ENCODE data around the gene PRRT2. TPM values are rescaled to one million over a fixed set of nuclear protein-coding genes. Genes with fewer than 3 reads are reported as not detected.

The PRRT2 gene
- 8.9 and 13.3 TPM in 2 replicates for total RNA-seq (2014; rRNA removed; shearing (Covaris generic))
- 13.6 and 16.6 TPM in 2 replicates for polyA plus RNA-seq (2016; fragmentation: Nextera tagmentation; extraction: Ambion mirVana)
- long read RNA-seq, partial matches to known transcripts, result 0 of 1 reads
- long read RNA-seq, other reads (novel, unspliced or antisense), result 0 of 1 reads

DNA sequence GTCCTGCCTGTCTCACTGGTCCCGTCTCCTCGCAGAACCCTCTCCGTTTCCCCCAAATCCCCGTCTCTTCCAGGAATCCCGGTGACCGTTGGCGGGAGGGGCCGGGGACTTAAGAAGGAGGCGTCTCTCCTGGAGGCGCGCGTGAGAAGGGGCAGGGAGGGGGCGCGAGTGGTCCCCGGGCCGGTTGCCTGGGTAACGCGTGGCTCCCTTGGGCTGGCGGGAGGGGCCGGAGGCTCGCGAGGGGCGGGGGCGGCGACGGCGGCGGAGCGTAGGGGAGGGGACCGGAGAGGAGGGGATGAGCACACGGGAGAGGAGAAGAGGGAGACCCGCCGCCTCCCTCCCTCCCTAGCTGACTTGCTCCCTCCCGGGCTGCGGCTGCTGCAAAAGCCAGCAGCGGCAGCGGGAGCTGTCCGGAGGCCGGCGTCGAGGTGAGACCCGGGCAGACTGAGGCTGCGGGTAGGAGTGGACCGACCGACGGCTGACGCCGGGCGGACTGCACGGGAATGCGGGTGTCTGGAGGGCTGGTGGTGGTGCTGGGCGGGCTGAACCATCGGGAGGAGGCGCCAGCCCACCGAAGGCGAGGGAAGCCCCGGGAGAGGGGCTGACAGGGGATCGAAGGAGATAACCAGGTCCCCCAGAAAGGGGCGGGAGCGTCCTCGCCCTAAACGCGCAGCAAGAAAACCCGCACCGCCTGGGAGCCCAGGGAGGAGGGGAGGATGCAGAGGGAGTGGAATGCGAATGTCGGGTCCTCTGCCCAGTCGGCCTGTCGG lies at the start of gene PRRT2:
Gene PRRT2, plus strand, starts transcription at position 298 of the 770 bp plus-strand sequence. CDS start 862 bp downstream, outside the sequence.
- Histone ChIP-seq H3K36me3 (ENCODE audit: insufficient read depth) (peaks cover 9% of the 10 kb centered on the region; the same call in 1 of the 2 replicates), H3K27me3 (ENCODE audit: insufficient read depth) (no peaks in the 10 kb centered on the region), H3K4me1 (ENCODE audit: insufficient read depth) (peaks cover 58% of the 10 kb centered on the region), H3F3A (replicated peaks; ENCODE audit: low read depth) (peaks cover 38% of the 10 kb centered on the region), H3K9me2 (ENCODE audit: insufficient read depth) (no peaks in the 10 kb centered on the region), H3K4me2 (peak within 1 kb of the TSS; percentile 98), H3K79me2 (replicated peaks; ENCODE audit: insufficient read depth) (peaks cover 29% of the 10 kb centered on the region), H2AFZ (peak within 1 kb of the TSS; percentile 87), H4K20me1 (replicated peaks; ENCODE audit: insufficient read depth) (peaks cover 13% of the 10 kb centered on the region; the same call in 1 of the 2 replicates), H3K4me3 (peak within 1 kb of the TSS; percentile 100), H3K27ac (ENCODE audit: low read depth) (peak within 1 kb of the TSS; percentile 89)
- Mint-ChIP-seq H3K9me3 (peaks cover 8% of the 10 kb centered on the region), H3K27me3 (ENCODE audit: insufficient read depth, low read depth, poor library complexity) (peaks cover 49% of the 10 kb centered on the region), H3K4me1 (peaks cover 54% of the 10 kb centered on the region), H3K27ac (peak within 1 kb of the TSS; percentile 75), H3K4me3 (peak within 1 kb of the TSS; percentile 86), H3K36me3 (ENCODE audit: low read depth) (peaks cover 35% of the 10 kb centered on the region)
- DNase-seq (ENCODE audit: low spot score) (peak; percentile 71), ATAC-seq (peak; percentile 6)
- TF ChIP-seq EZH2phosphoT487 (IDR thresholded peaks at IDR 0.05; ENCODE audit: unreplicated experiment) (no peak), POLR2AphosphoS5 (IDR thresholded peaks at IDR 0.05; ENCODE audit: low read depth) (peak; percentile 42; the same call in 1 of the 2 replicates)

DNA sequence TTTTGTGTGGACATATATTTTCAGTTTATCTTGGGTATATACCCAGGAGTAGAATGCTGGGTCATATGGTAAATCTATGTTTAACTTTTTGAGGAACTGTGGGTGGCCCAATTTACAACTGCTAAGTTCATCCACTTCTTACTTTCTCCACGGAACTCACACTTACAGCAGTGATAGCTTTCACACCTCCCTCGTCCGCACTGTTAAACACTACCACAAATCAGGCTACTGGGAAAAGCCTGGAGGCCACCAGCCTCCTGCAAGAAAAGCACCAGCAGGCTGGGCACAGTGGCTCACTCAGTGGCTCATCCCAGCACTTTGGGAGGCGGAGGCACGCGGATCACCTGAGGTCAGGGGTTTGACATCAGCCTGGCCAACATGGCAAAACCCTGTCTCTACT lies 48.7 kb upstream of the PRRT2 start:
- ATAC-seq (no peak), DNase-seq (ENCODE audit: low spot score) (no peak)
- H2AFZ ChIP-seq, result no peak overlapping the region
- Mint-ChIP-seq H3K9me3 (no peaks in the 10 kb centered on the region), H3K4me3 (no peak overlapping the region), H3K27ac (no peak overlapping the region), H3K36me3 (ENCODE audit: low read depth) (no peaks in the 10 kb centered on the region), H3K4me1 (peaks cover 5% of the 10 kb centered on the region; the same call in 2 of the 3 replicates), H3K27me3 (ENCODE audit: insufficient read depth, low read depth, poor library complexity) (peaks cover 2% of the 10 kb centered on the region)
- H3K36me3 ChIP-seq (ENCODE audit: insufficient read depth), result no peaks in the 10 kb centered on the region
- H4K20me1 ChIP-seq (replicated peaks; ENCODE audit: insufficient read depth), result no peaks in the 10 kb centered on the region
- no peak overlapping the region for H3K4me2 ChIP-seq
- no peak overlapping the region for H3K4me3 ChIP-seq
- H3K4me1 ChIP-seq (ENCODE audit: insufficient read depth), result no peaks in the 10 kb centered on the region
- H3K79me2 ChIP-seq (replicated peaks; ENCODE audit: insufficient read depth), result no peaks in the 10 kb centered on the region
- no peaks in the 10 kb centered on the region for H3F3A ChIP-seq (replicated peaks; ENCODE audit: low read depth)
- no peak overlapping the region for H3K27ac ChIP-seq (ENCODE audit: low read depth)
- H3K27me3 ChIP-seq (ENCODE audit: insufficient read depth), result no peaks in the 10 kb centered on the region
- H3K9me2 ChIP-seq (ENCODE audit: insufficient read depth), result no peaks in the 10 kb centered on the region
- TF ChIP-seq STAT1 (IDR thresholded peaks at IDR 0.05; ENCODE audit: unreplicated experiment) (no peak), JUNB (IDR thresholded peaks at IDR 0.05; ENCODE audit: unreplicated experiment) (no peak), POLR2AphosphoS5 (IDR thresholded peaks at IDR 0.05; ENCODE audit: low read depth) (no peak), EZH2phosphoT487 (IDR thresholded peaks at IDR 0.05; ENCODE audit: unreplicated experiment) (no peak), NANOG (IDR thresholded peaks at IDR 0.05; ENCODE audit: borderline replicate concordance) (no peak)
- TF ChIP-seq, protein P1, sequence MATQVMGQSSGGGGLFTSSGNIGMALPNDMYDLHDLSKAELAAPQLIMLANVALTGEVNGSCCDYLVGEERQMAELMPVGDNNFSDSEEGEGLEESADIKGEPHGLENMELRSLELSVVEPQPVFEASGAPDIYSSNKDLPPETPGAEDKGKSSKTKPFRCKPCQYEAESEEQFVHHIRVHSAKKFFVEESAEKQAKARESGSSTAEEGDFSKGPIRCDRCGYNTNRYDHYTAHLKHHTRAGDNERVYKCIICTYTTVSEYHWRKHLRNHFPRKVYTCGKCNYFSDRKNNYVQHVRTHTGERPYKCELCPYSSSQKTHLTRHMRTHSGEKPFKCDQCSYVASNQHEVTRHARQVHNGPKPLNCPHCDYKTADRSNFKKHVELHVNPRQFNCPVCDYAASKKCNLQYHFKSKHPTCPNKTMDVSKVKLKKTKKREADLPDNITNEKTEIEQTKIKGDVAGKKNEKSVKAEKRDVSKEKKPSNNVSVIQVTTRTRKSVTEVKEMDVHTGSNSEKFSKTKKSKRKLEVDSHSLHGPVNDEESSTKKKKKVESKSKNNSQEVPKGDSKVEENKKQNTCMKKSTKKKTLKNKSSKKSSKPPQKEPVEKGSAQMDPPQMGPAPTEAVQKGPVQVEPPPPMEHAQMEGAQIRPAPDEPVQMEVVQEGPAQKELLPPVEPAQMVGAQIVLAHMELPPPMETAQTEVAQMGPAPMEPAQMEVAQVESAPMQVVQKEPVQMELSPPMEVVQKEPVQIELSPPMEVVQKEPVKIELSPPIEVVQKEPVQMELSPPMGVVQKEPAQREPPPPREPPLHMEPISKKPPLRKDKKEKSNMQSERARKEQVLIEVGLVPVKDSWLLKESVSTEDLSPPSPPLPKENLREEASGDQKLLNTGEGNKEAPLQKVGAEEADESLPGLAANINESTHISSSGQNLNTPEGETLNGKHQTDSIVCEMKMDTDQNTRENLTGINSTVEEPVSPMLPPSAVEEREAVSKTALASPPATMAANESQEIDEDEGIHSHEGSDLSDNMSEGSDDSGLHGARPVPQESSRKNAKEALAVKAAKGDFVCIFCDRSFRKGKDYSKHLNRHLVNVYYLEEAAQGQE (IDR thresholded peaks at IDR 0.05; ENCODE audit: unreplicated experiment), result no peak
- TF ChIP-seq, protein P2, sequence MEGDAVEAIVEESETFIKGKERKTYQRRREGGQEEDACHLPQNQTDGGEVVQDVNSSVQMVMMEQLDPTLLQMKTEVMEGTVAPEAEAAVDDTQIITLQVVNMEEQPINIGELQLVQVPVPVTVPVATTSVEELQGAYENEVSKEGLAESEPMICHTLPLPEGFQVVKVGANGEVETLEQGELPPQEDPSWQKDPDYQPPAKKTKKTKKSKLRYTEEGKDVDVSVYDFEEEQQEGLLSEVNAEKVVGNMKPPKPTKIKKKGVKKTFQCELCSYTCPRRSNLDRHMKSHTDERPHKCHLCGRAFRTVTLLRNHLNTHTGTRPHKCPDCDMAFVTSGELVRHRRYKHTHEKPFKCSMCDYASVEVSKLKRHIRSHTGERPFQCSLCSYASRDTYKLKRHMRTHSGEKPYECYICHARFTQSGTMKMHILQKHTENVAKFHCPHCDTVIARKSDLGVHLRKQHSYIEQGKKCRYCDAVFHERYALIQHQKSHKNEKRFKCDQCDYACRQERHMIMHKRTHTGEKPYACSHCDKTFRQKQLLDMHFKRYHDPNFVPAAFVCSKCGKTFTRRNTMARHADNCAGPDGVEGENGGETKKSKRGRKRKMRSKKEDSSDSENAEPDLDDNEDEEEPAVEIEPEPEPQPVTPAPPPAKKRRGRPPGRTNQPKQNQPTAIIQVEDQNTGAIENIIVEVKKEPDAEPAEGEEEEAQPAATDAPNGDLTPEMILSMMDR (conservative IDR thresholded peaks at IDR 0.05; ENCODE audit: low read depth in 2 of 2), result no peak
- TF ChIP-seq, protein P3, sequence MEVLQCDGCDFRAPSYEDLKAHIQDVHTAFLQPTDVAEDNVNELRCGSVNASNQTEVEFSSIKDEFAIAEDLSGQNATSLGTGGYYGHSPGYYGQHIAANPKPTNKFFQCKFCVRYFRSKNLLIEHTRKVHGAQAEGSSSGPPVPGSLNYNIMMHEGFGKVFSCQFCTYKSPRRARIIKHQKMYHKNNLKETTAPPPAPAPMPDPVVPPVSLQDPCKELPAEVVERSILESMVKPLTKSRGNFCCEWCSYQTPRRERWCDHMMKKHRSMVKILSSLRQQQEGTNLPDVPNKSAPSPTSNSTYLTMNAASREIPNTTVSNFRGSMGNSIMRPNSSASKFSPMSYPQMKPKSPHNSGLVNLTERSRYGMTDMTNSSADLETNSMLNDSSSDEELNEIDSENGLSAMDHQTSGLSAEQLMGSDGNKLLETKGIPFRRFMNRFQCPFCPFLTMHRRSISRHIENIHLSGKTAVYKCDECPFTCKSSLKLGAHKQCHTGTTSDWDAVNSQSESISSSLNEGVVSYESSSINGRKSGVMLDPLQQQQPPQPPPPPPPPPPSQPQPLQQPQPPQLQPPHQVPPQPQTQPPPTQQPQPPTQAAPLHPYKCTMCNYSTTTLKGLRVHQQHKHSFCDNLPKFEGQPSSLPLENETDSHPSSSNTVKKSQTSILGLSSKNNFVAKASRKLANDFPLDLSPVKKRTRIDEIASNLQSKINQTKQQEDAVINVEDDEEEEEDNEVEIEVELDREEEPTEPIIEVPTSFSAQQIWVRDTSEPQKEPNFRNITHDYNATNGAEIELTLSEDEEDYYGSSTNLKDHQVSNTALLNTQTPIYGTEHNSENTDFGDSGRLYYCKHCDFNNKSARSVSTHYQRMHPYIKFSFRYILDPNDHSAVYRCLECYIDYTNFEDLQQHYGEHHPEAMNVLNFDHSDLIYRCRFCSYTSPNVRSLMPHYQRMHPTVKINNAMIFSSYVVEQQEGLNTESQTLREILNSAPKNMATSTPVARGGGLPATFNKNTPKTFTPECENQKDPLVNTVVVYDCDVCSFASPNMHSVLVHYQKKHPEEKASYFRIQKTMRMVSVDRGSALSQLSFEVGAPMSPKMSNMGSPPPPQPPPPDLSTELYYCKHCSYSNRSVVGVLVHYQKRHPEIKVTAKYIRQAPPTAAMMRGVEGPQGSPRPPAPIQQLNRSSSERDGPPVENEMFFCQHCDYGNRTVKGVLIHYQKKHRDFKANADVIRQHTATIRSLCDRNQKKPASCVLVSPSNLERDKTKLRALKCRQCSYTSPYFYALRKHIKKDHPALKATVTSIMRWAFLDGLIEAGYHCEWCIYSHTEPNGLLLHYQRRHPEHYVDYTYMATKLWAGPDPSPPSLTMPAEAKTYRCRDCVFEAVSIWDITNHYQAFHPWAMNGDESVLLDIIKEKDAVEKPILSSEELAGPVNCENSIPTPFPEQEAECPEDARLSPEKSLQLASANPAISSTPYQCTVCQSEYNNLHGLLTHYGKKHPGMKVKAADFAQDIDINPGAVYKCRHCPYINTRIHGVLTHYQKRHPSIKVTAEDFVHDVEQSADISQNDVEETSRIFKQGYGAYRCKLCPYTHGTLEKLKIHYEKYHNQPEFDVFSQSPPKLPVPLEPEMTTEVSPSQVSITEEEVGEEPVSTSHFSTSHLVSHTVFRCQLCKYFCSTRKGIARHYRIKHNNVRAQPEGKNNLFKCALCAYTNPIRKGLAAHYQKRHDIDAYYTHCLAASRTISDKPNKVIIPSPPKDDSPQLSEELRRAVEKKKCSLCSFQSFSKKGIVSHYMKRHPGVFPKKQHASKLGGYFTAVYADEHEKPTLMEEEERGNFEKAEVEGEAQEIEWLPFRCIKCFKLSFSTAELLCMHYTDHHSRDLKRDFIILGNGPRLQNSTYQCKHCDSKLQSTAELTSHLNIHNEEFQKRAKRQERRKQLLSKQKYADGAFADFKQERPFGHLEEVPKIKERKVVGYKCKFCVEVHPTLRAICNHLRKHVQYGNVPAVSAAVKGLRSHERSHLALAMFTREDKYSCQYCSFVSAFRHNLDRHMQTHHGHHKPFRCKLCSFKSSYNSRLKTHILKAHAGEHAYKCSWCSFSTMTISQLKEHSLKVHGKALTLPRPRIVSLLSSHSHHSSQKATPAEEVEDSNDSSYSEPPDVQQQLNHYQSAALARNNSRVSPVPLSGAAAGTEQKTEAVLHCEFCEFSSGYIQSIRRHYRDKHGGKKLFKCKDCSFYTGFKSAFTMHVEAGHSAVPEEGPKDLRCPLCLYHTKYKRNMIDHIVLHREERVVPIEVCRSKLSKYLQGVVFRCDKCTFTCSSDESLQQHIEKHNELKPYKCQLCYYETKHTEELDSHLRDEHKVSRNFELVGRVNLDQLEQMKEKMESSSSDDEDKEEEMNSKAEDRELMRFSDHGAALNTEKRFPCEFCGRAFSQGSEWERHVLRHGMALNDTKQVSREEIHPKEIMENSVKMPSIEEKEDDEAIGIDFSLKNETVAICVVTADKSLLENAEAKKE (CRISPR knock-in tag; IDR thresholded peaks at IDR 0.05), result no peak

Measured in GM23338 (cell line).